Endothelial cell of umbilical vein (primary cell): Measurements from ENCODE around the gene RINL. TPM values are rescaled to one million over a fixed set of nuclear protein-coding genes. Genes with fewer than 3 reads are reported as not detected.

Experiments used
- BruUV-seq: library from RNA; stranded (reverse); fragments of 400-500 nt; replicated peaks from 2 replicates; lab custom pipeline; 2021; lab: Mats Ljungman, UMichigan
- CTCF ChIA-PET: fragments of 300-600, 350-600 bp; sonication (Branson Sonifier 250); formaldehyde crosslinking; loops from one replicate; lab custom pipeline; 2021; ENCODE audit warnings: antibody characterized with exemption, inconsistent platforms; lab: Charles Lee
- POLR2A ChIA-PET: fragments of 300-600, 350-600 bp; sonication (Branson Sonifier 250); formaldehyde crosslinking; loops from one replicate; lab custom pipeline; 2021; ENCODE audit warnings: antibody characterized with exemption, inconsistent platforms; lab: Charles Lee
- DNase-seq: peaks from one replicate; pipeline ENCODE4 v3.0.0-alpha.2; 2011; ENCODE audit warnings: low read depth, low spot score
- FAIRE-seq: peaks from 2 replicates; lab custom pipeline; 2011; peaks lifted over from hg19 to GRCh38; lab: Jason Lieb, UNC
- H2AFZ ChIP-seq: 2 replicates; pipeline ENCODE4 v1.6.0; 2012; ENCODE audit warnings: low read depth, low read length, control low read depth, inconsistent platforms
- H3K27ac ChIP-seq: 2 replicates; pipeline ENCODE4 v1.5.1; 2011; ENCODE audit warnings: low read depth, mild to moderate bottlenecking, control low read depth, low read length, moderate library complexity; ENCODE audit not compliant: insufficient read depth
- H3K27me3 ChIP-seq, 2 experiments: 2 replicates each; pipeline versions ENCODE4 v1.6.0 to v1.6.1; 2011; ENCODE audit warnings: low read length in 2 of 2, mixed read lengths in 1 of 2; ENCODE audit not compliant: control insufficient read depth in 2 of 2, insufficient read depth in 2 of 2
- H3K36me3 ChIP-seq, 2 experiments: 2 replicates in 1 of 2; 3 replicates in 1 of 2; pipeline ENCODE4 v1.5.1; 2011; ENCODE audit warnings: low read length in 2 of 2, mild to moderate bottlenecking in 1 of 2, moderate library complexity in 1 of 2; ENCODE audit not compliant: control insufficient read depth in 2 of 2, insufficient read depth in 2 of 2; ENCODE audit errors: extremely low read depth in 1 of 2
- H3K4me1 ChIP-seq: 3 replicates; pipeline ENCODE4 v1.5.1; 2011; ENCODE audit warnings: mild to moderate bottlenecking, low read length; ENCODE audit not compliant: control insufficient read depth, insufficient read depth; ENCODE audit errors: extremely low read depth
- H3K4me2 ChIP-seq: 2 replicates; pipeline ENCODE4 v1.6.1; 2011; ENCODE audit warnings: low read length, control low read depth, mixed read lengths; ENCODE audit not compliant: insufficient read depth
- H3K4me3 ChIP-seq, 3 experiments: fragments of 200-600 bp in 1 of 3; sonication (generic), shearing (Covaris generic) in 1 of 3; replicated peaks in 1 of 3; 2 replicates each; pipeline ENCODE4 v1.5.1; 2011 to 2016; ENCODE audit warnings: control low read depth in 3 of 3, low read length in 3 of 3, mild to moderate bottlenecking in 2 of 3, inconsistent platforms in 1 of 3, low read depth in 1 of 3, moderate library complexity in 1 of 3; ENCODE audit not compliant: insufficient read depth in 1 of 3
- H3K79me2 ChIP-seq: 2 replicates; pipeline ENCODE4 v1.6.0; 2012; ENCODE audit warnings: low read length, inconsistent platforms; ENCODE audit not compliant: control insufficient read depth, insufficient read depth
- H3K9ac ChIP-seq: replicated peaks from 2 replicates; pipeline ENCODE3; 2011; ENCODE audit warnings: low read length, control low read depth; ENCODE audit not compliant: insufficient read depth; ENCODE audit errors: extremely low read depth
- H3K9me1 ChIP-seq: replicated peaks from 3 replicates; pipeline ENCODE4 v1.6.0; 2011; ENCODE audit warnings: mild to moderate bottlenecking, low read length; ENCODE audit not compliant: control insufficient read depth, insufficient read depth; ENCODE audit errors: extremely low read depth
- H3K9me3 ChIP-seq: replicated peaks from 2 replicates; pipeline ENCODE4 v1.5.1; 2012; ENCODE audit warnings: low read length, inconsistent platforms; ENCODE audit not compliant: control insufficient read depth, insufficient read depth
- H4K20me1 ChIP-seq: replicated peaks from 2 replicates; pipeline ENCODE3; 2011; ENCODE audit warnings: mild to moderate bottlenecking, low read length; ENCODE audit not compliant: control insufficient read depth, insufficient read depth; ENCODE audit errors: extremely low read depth
- EZH2 ChIP-seq: IDR thresholded peaks from 2 replicates; pipeline ENCODE4 v1.6.1; 2012; ENCODE audit warnings: borderline replicate concordance, low read depth, mild to moderate bottlenecking, moderate library complexity, low read length, inconsistent platforms; ENCODE audit not compliant: severe bottlenecking
- FOS ChIP-seq: IDR thresholded peaks from 2 replicates; pipeline ENCODE4 v1.6.1; 2011; ENCODE audit warnings: mild to moderate bottlenecking, low read length, moderate library complexity, borderline replicate concordance; ENCODE audit not compliant: insufficient read depth
- GATA2 ChIP-seq: IDR thresholded peaks from 2 replicates; pipeline ENCODE4 v1.7.0; 2011; ENCODE audit warnings: low read depth, mild to moderate bottlenecking, moderate library complexity, mixed read lengths, low read length; ENCODE audit not compliant: insufficient read length, insufficient read depth
- JUN ChIP-seq: IDR thresholded peaks from 2 replicates; pipeline ENCODE4 v1.6.1; 2011; ENCODE audit warnings: borderline replicate concordance, low read depth; ENCODE audit not compliant: insufficient read length, insufficient read depth
- MYC ChIP-seq: IDR thresholded peaks from one replicate; pipeline ENCODE4 v1.6.1; 2011; ENCODE audit warnings: mild to moderate bottlenecking, low read depth, low read length
- POLR2A ChIP-seq: IDR thresholded peaks from 2 replicates; pipeline ENCODE4 v1.6.1; 2012; ENCODE audit warnings: low read depth, mild to moderate bottlenecking, control low read depth, low read length
- POLR2AphosphoS5 ChIP-seq: IDR thresholded peaks from 2 replicates; pipeline ENCODE4 v1.6.1; 2012; ENCODE audit warnings: low read depth, mild to moderate bottlenecking, control low read depth, low read length, moderate library complexity; ENCODE audit not compliant: insufficient read depth
- dilution Hi-C: fragments of 300-500 bp; cut with MboI; formaldehyde crosslinking; loops from one replicate; pipeline ENCODE4 v1.15.0; 2019; ENCODE audit warnings: low sequenced_read_pairs; ENCODE audit not compliant: extremely low pct_ligation_motif_present
- intact Hi-C: fragments of 100-400 bp; cut with micrococcal nuclease; formaldehyde crosslinking; loops from one replicate; pipeline ENCODE4 v1.10.0; 2022
- polyA plus RNA-seq, 4 experiments: library from polyadenylated mRNA; depleted of rRNA in 3 of 4; stranded (reverse) in 3 of 4; unstranded in 1 of 4; fragments of >200 nt; gene quantifications; 2 replicates each; pipeline versions ENCODE4 v1.2.1 to v1.2.3, GENCODE V29; 2011 to 2012; ENCODE audit warnings: missing spikeins in 1 of 4
- total RNA-seq: library from RNA; stranded (reverse); gene quantifications from 2 replicates; pipeline ENCODE4 v1.2.3, GENCODE V29; 2021
- TF ChIP-seq, protein P1 (sequence below): IDR thresholded peaks from 2 replicates; pipeline ENCODE4 v1.6.1; 2011; ENCODE audit not compliant: insufficient read depth, insufficient read length
- TF ChIP-seq, protein P2 (sequence below), 2 donors: IDR thresholded peaks; 1 replicate in 1 of 2; 2 replicates in 1 of 2; pipeline ENCODE4 v1.5.1; 2011; ENCODE audit warnings: low read length in 2 of 2, mild to moderate bottlenecking in 2 of 2, moderate library complexity in 2 of 2, control low read depth in 1 of 2, inconsistent platforms in 1 of 2, low read depth in 1 of 2; ENCODE audit not compliant: insufficient read depth in 1 of 2; ENCODE audit errors: extremely low read depth in 1 of 2

Gene RINL
- total and polyA plus RNA-seq, 2 donors (not counting 3 experiments of a cell fraction or from before 2014, with no cell fraction given) = 5.3 to 10.1 TPM

DNA sequence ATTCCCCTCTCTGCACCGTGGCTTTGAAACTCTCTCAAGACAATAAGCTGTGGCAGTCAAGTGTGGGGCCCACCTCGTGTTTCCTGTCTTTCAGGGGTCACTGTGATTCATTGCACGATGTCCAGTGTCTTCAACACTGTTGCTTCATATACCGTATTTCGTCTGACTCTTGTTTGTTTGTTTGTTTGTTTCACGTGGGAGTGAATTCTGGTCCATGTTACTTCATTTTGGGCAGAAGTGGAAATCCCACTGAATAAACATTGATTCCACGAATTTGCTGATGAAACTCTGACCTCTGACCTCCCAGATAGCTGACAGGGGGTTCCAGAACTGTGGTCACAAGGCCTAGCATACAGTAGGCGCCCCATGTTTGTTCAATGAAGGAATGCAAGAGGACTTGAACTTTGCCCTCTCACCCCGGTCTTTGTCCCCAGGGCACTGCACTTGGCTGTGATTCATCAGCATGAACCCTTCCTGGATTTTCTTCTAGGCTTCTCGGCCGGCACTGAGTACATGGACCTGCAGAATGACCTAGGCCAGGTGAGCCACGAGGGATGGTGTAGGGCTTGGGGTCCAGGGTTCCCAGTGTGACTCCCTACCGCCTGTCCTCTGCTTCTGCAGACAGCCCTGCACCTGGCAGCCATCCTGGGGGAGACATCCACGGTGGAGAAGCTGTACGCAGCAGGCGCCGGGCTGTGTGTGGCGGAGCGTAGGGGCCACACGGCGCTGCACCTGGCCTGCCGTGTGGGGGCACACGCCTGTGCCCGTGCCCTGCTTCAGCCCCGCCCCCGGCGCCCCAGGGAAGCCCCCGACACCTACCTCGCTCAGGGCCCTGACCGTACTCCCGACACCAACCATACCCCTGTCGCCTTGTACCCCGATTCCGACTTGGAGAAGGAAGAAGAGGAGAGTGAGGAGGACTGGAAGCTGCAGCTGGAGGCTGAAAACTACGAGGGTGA lies 26.8 kb upstream of the RINL start:
- no peaks in the 10 kb centered on the region for H4K20me1 ChIP-seq
- H3K27ac ChIP-seq = no peak overlapping the region
- POLR2A ChIA-PET = no interaction called here
- FAIRE-seq = no peak
- H2AFZ ChIP-seq = no peak overlapping the region
- no TSS peak for BruUV-seq
- H3K27me3 ChIP-seq = no peaks in the 10 kb centered on the region
- no peak overlapping the region for H3K4me3 ChIP-seq
- CTCF ChIA-PET = interaction anchor here (1.4 kb wide), 1 partner anchor 17 kb away, joined by 6 read pairs; no protein-coding TSS in a partner anchor
- dilution Hi-C loops = no loop called here
- H3K4me2 ChIP-seq = no peak overlapping the region
- H3K4me1 ChIP-seq = peaks cover 15% of the 10 kb centered on the region
- peaks cover 5% of the 10 kb centered on the region for H3K79me2 ChIP-seq
- no peaks in the 10 kb centered on the region for H3K9me3 ChIP-seq
- intact Hi-C loops = no loop called here
- H3K36me3 ChIP-seq = peaks cover 0 to 21% of the 10 kb centered on the region in 2 experiments
- H3K9ac ChIP-seq = no peak overlapping the region
- H3K9me1 ChIP-seq = no peaks in the 10 kb centered on the region
- no peak for DNase-seq
- TF ChIP-seq MYC (no peak), GATA2 (no peak), POLR2AphosphoS5 (no peak), EZH2 (no peak), FOS (no peak), JUN (no peak), POLR2A (no peak)
- TF ChIP-seq, protein P1, sequence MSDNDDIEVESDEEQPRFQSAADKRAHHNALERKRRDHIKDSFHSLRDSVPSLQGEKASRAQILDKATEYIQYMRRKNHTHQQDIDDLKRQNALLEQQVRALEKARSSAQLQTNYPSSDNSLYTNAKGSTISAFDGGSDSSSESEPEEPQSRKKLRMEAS = no peak
- TF ChIP-seq, protein P2, sequence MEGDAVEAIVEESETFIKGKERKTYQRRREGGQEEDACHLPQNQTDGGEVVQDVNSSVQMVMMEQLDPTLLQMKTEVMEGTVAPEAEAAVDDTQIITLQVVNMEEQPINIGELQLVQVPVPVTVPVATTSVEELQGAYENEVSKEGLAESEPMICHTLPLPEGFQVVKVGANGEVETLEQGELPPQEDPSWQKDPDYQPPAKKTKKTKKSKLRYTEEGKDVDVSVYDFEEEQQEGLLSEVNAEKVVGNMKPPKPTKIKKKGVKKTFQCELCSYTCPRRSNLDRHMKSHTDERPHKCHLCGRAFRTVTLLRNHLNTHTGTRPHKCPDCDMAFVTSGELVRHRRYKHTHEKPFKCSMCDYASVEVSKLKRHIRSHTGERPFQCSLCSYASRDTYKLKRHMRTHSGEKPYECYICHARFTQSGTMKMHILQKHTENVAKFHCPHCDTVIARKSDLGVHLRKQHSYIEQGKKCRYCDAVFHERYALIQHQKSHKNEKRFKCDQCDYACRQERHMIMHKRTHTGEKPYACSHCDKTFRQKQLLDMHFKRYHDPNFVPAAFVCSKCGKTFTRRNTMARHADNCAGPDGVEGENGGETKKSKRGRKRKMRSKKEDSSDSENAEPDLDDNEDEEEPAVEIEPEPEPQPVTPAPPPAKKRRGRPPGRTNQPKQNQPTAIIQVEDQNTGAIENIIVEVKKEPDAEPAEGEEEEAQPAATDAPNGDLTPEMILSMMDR (IDR thresholded peaks at IDR 0.05; ENCODE audit: extremely low read depth in 1 of 2, insufficient read depth in 1 of 2, low read depth in 1 of 2, low read length in 2 of 2) = no peak
